Activated T-cell treated with anti-CD3 and anti-CD28 coated beads, Interleukin-2, amount 50 U/mL, for 48 hours (primary cell): ENCODE measurements around the gene MORC3.
A peak's percentile ranks its signal among the peaks of the same experiment; 100 is the strongest.
"Not testable (repeated sequence)": the region's sequence is repeated elsewhere in the genome, so short reads cannot be mapped to it uniquely, and the experiment has no call there.

ENCODE experiments used
- DNase-seq, 2 experiments: peaks; one replicate each; pipeline ENCODE4 v3.0.0-alpha.2; 2020

The MORC3 gene

GRCh38 chr21:36386031-36386642 is 66.1 kb downstream of the MORC3 start:
- peak in 1 of 2 experiments; percentile 26 for DNase-seq

DNA sequence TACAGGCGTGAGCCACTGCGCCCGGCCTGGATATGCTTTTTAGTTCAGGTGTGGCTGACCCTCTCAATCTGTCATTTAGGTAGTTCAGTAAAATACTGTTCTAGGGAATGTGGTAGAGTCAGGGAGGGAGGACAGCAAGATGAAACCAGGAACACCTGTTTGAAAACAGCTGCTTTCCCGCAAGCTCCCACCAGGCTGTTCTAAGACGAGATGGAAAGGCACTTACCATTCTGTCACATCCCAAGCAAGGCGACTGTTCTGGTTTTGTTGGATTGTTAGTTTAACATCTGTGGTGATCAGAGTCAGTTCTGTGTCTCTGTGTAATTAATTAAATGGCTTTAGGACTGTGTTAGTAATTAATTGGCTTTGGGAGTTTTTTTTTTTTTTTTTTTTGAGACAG is 68.1 kb downstream of the MORC3 start:
- no peak for DNase-seq

DNA sequence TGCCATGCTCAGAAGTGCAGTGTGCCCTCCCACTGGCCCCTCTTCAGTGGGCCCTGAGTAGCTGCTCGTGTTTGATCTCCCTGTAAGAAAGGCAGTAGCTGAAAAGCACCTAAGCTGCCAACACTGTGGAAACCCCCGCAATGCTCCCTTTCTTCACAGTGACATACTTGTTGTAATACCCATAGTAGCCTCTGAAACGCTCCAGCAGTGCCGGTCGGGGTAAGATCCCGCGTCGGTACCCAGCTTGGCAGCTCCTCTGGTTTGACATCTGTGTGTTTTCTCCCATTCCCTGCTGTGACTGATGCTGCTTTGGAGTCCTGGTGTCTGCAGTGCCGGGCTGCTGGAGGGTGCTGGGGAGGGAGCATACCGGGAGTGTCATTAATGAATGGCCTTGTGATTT is 68.8 kb downstream of the MORC3 start:
- no peak for DNase-seq

DNA sequence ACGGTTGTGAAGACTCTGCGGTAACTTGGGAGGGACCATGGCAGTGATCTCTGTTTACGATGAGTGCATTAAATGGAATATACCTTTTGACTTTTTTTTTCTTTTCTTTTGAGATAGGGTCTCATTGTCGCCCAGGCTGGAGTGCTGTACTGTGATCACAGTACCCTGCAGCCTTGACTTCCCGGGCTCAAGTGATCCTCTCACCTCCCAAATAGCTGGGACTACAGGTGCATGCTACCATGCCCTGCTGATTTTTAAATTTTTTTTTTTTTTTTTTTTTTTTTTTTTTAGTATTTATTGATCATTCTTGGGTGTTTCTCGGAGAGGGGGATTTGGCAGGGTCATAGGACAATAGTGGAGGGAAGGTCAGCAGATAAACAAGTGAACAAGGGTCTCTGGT is 71.7 kb downstream of the MORC3 start:
- DNase-seq: not testable (repeated sequence)

DNA sequence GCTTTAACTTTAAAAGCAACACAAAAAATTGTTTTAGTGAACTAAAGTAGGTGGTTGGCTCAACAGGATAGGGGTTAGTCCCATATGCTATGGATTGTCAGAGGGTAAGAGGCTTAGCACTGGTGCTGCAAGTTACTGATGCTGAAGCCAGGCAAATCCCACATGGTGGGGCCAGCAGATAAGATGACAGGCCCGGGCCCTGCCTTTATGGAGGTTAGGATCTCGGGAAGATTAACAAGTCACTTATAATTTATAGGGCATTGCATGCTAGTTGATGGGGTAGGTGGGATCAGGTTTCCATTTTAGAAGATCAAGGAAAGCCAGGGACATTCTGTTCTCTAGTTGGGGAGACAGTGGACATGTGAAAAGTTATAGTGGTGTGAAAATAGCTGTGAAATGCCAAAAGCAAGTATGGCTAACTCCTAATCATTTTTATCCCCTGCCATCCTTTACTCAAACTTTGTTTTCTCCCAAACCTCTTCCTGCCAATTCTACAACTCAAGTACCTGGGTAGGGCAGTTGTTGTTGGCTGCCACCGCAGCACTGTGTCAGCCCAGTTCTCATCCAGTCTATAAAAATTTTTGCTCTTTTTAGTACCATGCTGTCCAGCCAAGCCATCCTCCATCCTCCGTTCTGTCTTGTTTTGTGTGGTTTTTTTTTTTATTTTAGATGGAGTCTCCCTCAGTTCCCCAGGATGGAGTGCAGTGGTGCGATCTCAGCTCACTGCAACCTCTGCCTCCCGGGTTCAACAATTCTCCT is 75.5 kb downstream of the MORC3 start:
- no peak for DNase-seq

- DNase-seq: no peak
Observed at GRCh38 chr21:36396325-36396724, 76.3 kb downstream of the MORC3 start.

DNA sequence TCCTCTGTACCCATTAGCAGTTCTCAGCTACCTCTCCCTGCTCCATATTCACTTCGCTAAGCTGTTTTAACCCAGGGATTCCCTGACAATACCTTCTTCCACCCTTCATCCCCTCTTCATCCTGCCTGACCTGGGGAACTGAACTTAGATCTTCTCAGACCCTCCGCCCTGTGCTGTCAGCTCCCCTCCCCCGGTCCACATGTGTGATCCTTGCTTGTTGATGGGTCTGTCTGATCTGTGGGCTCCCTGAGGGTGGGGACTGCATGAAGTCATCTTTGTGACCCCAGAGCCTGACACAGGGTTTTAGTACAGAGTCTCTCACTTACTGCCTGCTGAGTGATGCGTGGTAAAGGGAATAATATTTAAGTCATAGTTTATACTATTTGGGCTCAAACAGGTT is 77.0 kb downstream of the MORC3 start:
- no peak for DNase-seq

DNA sequence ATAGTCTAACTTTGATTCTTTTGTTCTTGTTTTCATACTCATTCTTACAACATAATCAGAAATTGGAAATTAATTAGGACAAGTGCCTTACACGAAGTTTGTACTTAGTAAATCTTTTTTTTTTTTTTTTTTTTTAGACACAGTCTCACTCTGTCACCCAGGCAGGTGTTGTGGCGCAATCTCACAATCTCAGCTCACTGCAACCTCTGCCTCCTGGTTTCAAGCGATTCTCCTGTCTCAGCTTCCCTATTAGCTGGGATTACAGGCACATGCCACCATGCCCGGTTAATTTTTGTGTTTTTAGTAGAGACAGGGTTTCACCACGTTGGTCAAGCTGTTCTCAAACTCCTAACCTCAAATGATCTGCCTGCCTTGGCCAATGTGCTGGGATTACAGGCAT is 77.6 kb downstream of the MORC3 start:
- no peak for DNase-seq

GRCh38 chr21:36399736-36400135 is 79.7 kb downstream of the MORC3 start:
- DNase-seq: not testable (repeated sequence)

GRCh38 chr21:36400719-36401118 is 80.7 kb downstream of the MORC3 start:
- no peak for DNase-seq

DNA sequence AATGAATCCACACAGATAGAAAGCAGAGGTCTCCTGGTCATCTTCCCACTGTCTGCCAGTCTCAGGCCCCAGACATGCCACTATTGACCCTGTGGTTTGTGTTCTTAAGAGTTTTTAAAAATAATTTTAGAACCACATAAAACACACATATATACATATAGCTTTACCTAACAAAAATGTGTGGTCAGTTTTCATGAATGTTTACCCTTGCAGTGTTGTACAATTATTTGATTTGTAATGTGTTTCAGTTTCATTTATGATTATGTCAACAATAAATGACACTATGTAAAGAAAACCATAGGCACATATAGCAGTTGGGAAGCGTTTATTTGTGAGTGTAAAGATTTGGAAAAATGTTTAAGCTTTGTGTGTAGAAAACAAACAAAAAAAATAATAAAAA is 82.3 kb downstream of the MORC3 start:
- DNase-seq: no peak

DNA sequence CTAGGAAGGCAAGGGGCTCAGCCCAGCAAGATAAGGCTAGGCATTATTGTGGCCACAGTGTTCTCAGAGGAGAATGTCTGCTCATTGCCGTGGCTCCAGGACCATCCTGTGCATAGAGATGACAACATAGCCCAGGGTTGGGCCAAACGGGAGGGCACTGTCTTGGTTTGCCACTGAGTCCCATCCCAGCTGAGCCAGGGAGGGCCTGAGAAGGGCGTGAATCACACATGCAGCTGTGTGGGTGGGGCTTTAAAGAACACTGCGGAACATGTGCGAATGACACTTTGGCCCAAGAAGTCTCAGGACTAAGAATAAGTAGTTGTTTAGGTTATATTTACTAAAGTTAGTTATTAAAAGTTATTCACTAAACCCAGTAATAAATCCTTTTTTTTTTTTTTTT is 83.7 kb downstream of the MORC3 start:
- DNase-seq: no peak

DNA sequence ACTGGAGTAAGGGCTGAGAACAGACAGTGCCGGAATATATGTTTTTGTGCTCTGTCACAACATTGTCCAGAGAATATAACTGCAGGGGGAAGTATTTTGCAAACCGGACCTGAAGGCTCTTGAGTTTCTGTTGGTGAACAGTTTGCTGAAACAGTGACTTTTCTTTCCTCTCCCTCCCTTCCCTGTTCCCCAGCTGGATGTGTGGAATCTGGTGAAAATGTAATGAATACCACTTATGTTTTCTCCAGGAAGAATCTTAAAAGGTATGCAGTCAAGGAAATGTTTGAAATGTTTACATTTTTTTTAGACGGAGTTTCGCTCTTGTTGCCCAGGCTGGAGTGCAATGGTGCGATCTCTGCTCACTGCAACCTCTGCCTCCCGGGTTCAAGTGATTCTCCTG is 88.6 kb downstream of the MORC3 start:
- DNase-seq: no peak

- no peak for DNase-seq
Observed at GRCh38 chr21:36411301-36411700, 91.3 kb downstream of the MORC3 start.

GRCh38 chr21:36412916-36413315 is 92.9 kb downstream of the MORC3 start:
- no peak for DNase-seq

DNA sequence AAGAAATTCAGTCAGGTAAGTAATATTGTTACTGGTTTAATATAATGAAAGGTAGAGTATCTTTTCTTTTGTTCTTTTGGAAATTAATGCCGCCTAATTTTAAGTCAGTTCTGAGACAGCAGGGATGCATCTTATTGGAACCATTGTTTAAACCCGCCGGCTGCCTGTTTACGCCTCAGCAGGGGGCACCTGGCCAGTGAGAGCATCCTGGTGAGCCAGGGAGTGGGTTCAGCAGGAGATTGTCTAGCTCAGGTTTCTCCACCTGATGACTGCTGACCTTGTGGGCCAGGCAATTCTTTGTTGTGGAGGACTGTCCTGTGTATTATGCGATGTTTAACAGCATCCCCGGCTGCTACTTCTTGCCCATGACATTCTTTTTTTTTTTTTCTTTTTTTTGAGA is 95.4 kb downstream of the MORC3 start:
- DNase-seq: no peak

- no peak for DNase-seq
Observed at GRCh38 chr21:36419241-36419640, 99.2 kb downstream of the MORC3 start.

DNA sequence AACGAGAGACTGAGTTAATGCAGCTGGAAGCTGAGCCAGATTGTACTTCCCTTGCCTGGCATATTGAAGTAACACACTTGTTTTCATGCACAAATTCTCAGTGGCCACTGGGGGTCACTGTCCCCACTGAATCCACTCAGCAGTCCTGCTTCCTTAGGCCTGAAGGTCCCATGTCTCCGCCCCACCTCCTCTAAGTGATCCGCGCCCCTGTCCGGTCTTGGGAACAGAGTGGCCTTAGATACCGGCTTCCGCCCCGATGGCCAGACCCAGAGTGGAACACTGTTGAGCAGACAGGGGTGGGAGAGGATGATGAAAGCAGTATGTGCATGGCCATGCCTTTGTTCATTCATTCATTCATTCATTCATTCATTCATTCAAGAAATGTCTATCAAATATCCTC is 100.0 kb downstream of the MORC3 start:
- DNase-seq: peak; percentile 62 to 70

GRCh38 chr21:36420571-36421339 is 100.8 kb downstream of the MORC3 start:
- DNase-seq: no peak

DNA sequence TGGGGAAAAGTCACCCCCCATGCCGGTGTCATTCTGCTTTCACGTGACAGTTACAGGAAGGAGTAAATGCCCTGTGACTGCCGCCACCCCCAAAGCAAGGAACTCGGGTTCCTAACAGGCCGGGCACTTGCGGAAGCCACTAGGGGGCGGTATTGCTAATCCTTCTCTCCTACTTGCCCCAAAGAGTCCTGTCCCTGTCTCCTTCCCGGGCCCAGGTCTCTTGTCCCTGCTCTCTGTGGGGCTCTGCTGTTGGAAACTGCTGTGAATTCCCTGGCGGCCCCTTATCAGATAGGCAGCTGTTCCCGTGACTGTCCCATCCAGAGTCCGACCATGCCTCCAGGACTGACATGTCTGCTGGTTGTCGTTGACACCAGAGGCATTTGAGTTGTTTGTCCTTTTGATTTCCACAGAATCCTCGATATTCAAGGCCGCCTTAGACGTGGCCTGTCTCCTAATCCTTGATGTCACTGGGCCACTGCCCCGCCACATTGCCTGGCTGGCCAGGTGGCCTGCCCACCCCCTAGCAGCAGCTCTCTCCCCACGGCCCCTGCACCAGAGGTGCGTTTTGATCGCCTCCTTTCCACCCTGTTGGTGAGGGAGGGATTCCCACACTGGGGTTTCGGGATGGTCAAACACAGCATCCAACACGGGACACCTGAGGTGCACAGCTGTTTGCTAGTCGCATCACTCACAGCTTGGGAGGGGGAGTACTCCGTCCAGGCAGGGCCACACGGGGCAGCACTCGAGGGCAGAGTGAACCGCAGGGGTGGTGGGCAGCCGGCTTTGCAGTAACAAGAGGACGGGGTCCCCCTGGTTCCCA is 102.5 kb downstream of the MORC3 start:
- peak; percentile 65 to 68 for DNase-seq

DNA sequence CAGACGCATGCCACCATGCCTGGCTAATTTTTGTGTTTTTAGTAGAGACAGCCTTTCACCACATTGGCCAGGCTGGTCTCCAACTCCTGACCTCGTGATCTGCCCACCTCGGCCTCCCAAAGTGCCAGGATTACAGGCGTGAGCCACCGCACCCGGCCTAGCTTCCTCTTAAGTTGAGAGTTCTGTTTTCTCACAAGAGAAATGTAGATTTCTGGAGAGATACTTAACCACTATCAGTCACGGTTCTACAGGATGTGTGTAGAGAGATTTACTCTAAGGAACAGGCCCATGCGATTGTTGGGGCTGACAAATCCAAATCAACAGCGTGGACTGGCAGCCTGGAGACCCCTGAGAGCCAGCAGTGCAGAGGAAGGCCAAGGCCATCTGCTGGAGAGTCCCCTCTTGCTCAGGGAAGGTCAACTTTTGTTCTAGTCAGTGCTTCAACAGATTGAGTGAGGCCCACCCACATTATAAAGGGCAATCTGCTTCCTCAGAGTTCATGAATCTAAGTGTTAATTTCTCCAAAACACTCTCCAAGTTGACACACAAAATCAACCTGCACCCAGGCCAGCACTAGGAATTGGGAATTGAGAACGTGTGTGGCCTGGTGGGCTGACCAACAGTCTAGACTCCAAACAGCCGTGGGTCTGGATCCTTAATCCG is 103.9 kb downstream of the MORC3 start:
- no peak for DNase-seq

DNA sequence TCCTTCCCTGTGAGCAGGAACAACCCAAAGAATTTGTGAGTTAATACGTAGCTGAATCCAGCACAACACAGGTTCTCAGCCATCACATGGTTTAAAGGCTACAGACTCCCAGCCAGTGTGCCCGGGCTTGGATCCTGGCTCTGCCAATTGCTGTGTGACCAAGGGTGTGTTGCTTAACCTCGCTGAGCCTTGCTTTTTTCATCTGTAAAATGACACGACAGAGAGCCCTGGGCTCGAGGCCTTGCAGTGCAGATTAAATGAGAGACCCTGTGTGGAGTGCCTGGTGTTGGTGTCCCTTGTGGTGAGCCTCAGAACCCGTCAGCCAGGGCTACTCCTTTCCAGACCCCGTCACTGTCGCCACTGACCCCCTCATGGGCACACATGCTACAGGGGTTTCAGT is 104.6 kb downstream of the MORC3 start:
- DNase-seq: no peak

- DNase-seq: no peak
Observed at GRCh38 chr21:36425286-36425685, 105.3 kb downstream of the MORC3 start.
